Naive thymus-derived CD8-positive, alpha-beta T cell (primary cell): ENCODE results near the gene CEND1. TPM values are rescaled to one million over a fixed set of nuclear protein-coding genes. Genes with fewer than 3 reads are reported as not detected.
"Not testable (repeated sequence)": the region's sequence is repeated elsewhere in the genome, so short reads cannot be mapped to it uniquely, and the experiment has no call there.

ENCODE experiments used
- ATAC-seq, 2 donors: fragments of 150-1000 bp; cut with Tn5 transposase in 1 of 2; sonication (Bioruptor Pico), chemical (Tn5 transposase) in 1 of 2; 1 replicate in 1 of 2; 2 replicates in 1 of 2; pipeline ENCODE4 v1.10.0; 2021; ENCODE audit warnings: mild to moderate bottlenecking in 2 of 2, moderate library complexity in 2 of 2
- POLR2A ChIA-PET: fragments of 350-600 bp; sonication (Branson Sonifier 250); formaldehyde crosslinking; loops from one replicate; lab custom pipeline; 2021; ENCODE audit warnings: antibody characterized with exemption; lab: Charles Lee
- DNase-seq, 10 donors: peaks; one replicate each; pipeline versions ENCODE4 v3.0.0 to v3.0.0-alpha.2; 2020 to 2022
- H3K27ac Mint-ChIP-seq, 10 donors: one replicate each; pipeline ENCODE4 v1.8.0; 2020 to 2022; ENCODE audit warnings: mild to moderate bottlenecking in 10 of 10, mixed read lengths in 10 of 10, moderate library complexity in 4 of 10, inconsistent platforms in 1 of 10
- H3K27me3 Mint-ChIP-seq, 5 donors: one replicate each; pipeline ENCODE4 v1.8.0; 2021 to 2022; ENCODE audit warnings: mixed read lengths in 5 of 5
- H3K36me3 Mint-ChIP-seq, 3 donors: one replicate each; pipeline ENCODE4 v1.8.0; 2020 to 2022; ENCODE audit warnings: mixed read lengths in 3 of 3, mild to moderate bottlenecking in 2 of 3, inconsistent platforms in 1 of 3
- H3K4me1 Mint-ChIP-seq, 4 donors: one replicate each; pipeline ENCODE4 v1.8.0; 2021 to 2022; ENCODE audit warnings: mixed read lengths in 4 of 4
- H3K4me3 Mint-ChIP-seq, 10 donors: one replicate each; pipeline ENCODE4 v1.8.0; 2020 to 2022; ENCODE audit warnings: mild to moderate bottlenecking in 10 of 10, mixed read lengths in 10 of 10, moderate library complexity in 6 of 10, inconsistent platforms in 1 of 10
- H3K9me3 Mint-ChIP-seq, 9 donors: one replicate each; pipeline ENCODE4 v1.8.0; 2020 to 2022; ENCODE audit warnings: mixed read lengths in 9 of 9, mild to moderate bottlenecking in 3 of 9, inconsistent platforms in 1 of 9, moderate library complexity in 1 of 9
- polyA plus RNA-seq, 3 donors: library from polyadenylated mRNA; unstranded; fragments of 300-500 nt; fragmentation: Illumina TruSeq; gene quantifications; one replicate each; pipeline ENCODE4 v1.2.3, GENCODE V29; 2021
- total RNA-seq, 8 experiments: library from RNA in 2 of 8; stranded (reverse) in 2 of 8; gene quantifications; one replicate each; pipeline ENCODE4 v1.2.3 and lab custom pipeline; 2021 to 2026

CEND1 gene
- total and polyA plus RNA-seq, 5 experiments from 2014 or later = not detected

DNA sequence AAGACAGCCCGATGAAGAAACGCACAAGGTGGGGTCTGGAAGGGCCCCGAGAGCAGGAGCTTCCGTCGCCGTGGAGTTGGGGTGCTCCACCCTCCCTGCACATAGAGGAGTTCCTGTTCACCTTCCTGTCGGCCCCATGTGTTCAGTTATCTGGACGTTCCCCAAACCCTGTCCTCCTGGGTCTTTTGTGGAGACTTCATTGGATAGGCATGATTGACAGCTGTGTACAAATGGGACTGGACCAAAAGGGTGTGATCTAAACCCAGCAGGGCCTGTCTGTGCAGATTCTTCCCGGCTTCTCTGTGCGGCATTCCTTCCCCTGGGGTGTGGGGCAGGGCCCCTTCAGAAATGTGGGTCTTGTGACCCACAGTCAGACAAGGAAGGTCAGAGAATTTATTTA is 52.0 kb downstream of the CEND1 start:
- ATAC-seq = peak; percentile 78 to 84
- not testable (repeated sequence) for H3K9me3 Mint-ChIP-seq, DNase-seq, H3K36me3 Mint-ChIP-seq, H3K27me3 Mint-ChIP-seq
- H3K4me1 Mint-ChIP-seq = peaks cover 8 to 15% (median 13%) of the 10 kb centered on the region in 4 donors
- POLR2A ChIA-PET = interaction anchor here (0.6 to 1.5 kb wide), 6 partner anchors 11 to 68 kb away, joined by 3 to 6 read pairs (median 3); no protein-coding TSS in a partner anchor
- peak overlapping the region in 9 of 10 donors; percentile 16 to 88 (median 78) for H3K27ac Mint-ChIP-seq
- peak overlapping the region; percentile 65 to 84 (median 77) for H3K4me3 Mint-ChIP-seq

DNA sequence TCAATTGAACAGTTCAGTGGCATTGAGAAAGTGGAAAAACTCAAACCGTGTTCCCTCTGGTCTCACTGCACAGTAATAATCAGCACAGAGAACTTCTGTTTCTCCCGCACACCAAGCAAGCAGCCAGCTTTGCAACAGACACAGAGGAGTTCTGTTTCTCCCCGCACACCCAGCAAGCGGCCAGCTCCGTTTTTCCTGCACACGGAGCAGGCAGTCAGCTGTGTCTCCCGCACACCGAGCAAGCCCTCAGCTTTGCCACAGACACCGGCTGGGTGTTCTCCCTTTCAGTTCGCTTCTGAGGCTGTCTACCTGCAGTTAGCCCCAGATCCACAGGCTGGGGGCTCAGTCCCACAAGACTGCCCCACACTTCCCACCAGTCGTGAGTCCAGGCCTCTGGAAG is 52.5 kb downstream of the CEND1 start:
- peaks cover 8 to 15% (median 13%) of the 10 kb centered on the region in 4 donors for H3K4me1 Mint-ChIP-seq
- ATAC-seq = peak; percentile 59 to 65
- POLR2A ChIA-PET = interaction anchor here (0.6 to 1.5 kb wide), 5 partner anchors 11 to 69 kb away, joined by 3 to 6 read pairs (median 3); no protein-coding TSS in a partner anchor
- H3K4me3 Mint-ChIP-seq = peak overlapping the region; percentile 65 to 84 (median 77)
- H3K36me3 Mint-ChIP-seq = no peaks in the 10 kb centered on the region
- no peak for DNase-seq
- H3K27ac Mint-ChIP-seq = peak overlapping the region in 8 of 10 donors; percentile 38 to 88 (median 80)
- H3K27me3 Mint-ChIP-seq = peaks cover 0 to 5% (median 0%) of the 10 kb centered on the region in 5 donors
- no peaks in the 10 kb centered on the region for H3K9me3 Mint-ChIP-seq

Other genes with a start within 250 kb of the CEND1 start
- 1 to 10 TPM; 6.5 to 7.2 TPM for gene LMNTD2, start 229.4 kb downstream of the CEND1 start, total RNA-seq
- gene LMNTD2, start 229.4 kb downstream of the CEND1 start, polyA plus RNA-seq = 1 to 10 TPM in 1 of 3 donors, under 1 TPM in 2; 0.96 to 1.9 (median 0.99) TPM
- gene RASSF7, start 229.1 kb downstream of the CEND1 start, total RNA-seq = 10 to 100 TPM; 33.7 to 37.6 TPM
- gene RASSF7, start 229.1 kb downstream of the CEND1 start, polyA plus RNA-seq = 10 to 100 TPM; 22.5 to 32.3 (median 24.2) TPM
- 10 to 100 TPM; 48.9 to 54.7 TPM for gene PHRF1, start 213.6 kb downstream of the CEND1 start, total RNA-seq
- gene PHRF1, start 213.6 kb downstream of the CEND1 start, polyA plus RNA-seq = 10 to 100 TPM in 1 of 3 donors, 1 to 10 TPM in 2; 3.5 to 19.8 (median 6.7) TPM
- gene IRF7, start 174.1 kb downstream of the CEND1 start, total RNA-seq = 10 to 100 TPM; 55.0 to 55.2 TPM
- gene IRF7, start 174.1 kb downstream of the CEND1 start, polyA plus RNA-seq = 10 to 100 TPM; 19.8 to 38.6 (median 25.3) TPM
- gene CDHR5, start 165.1 kb downstream of the CEND1 start, total RNA-seq = not detected
- not detected for gene CDHR5, start 165.1 kb downstream of the CEND1 start, polyA plus RNA-seq
- not detected for gene SCT, start 162.9 kb downstream of the CEND1 start, total RNA-seq
- gene SCT, start 162.9 kb downstream of the CEND1 start, polyA plus RNA-seq = not detected
- 1 to 10 TPM; 1.2 to 1.4 TPM for gene DRD4, start 152.8 kb downstream of the CEND1 start, total RNA-seq
- not detected for gene DRD4, start 152.8 kb downstream of the CEND1 start, polyA plus RNA-seq
- gene DEAF1, start 94.9 kb downstream of the CEND1 start, total RNA-seq = 10 to 100 TPM; 46.5 to 51.0 TPM
- 10 to 100 TPM; 27.0 to 58.2 (median 27.9) TPM for gene DEAF1, start 94.9 kb downstream of the CEND1 start, polyA plus RNA-seq
- gene TMEM80, start 94.3 kb downstream of the CEND1 start, total RNA-seq = 10 to 100 TPM; 46.0 to 49.2 TPM
- 10 to 100 TPM; 22.2 to 44.6 (median 32.4) TPM for gene TMEM80, start 94.3 kb downstream of the CEND1 start, polyA plus RNA-seq
- gene EPS8L2, start 83.9 kb downstream of the CEND1 start, total RNA-seq = 1 to 10 TPM; 8.2 to 9.7 TPM
- gene EPS8L2, start 83.9 kb downstream of the CEND1 start, polyA plus RNA-seq = 10 to 100 TPM in 2 of 3 donors, 1 to 10 TPM in 1; 9.6 to 20.4 (median 14.8) TPM
- gene TALDO1, start 42.6 kb downstream of the CEND1 start, total RNA-seq = 100 to 1,000 TPM; 120 to 124 TPM
- 100 to 1,000 TPM; 160 to 173 (median 166) TPM for gene TALDO1, start 42.6 kb downstream of the CEND1 start, polyA plus RNA-seq
- 10 to 100 TPM; 57.0 to 65.6 TPM for gene GATD1, start 12.6 kb downstream of the CEND1 start, total RNA-seq
- gene GATD1, start 12.6 kb downstream of the CEND1 start, polyA plus RNA-seq = 10 to 100 TPM in 2 of 3 donors, 1 to 10 TPM in 1; 7.2 to 20.7 (median 12.8) TPM
- gene SLC25A22, start 8.2 kb upstream of the CEND1 start, total RNA-seq = 10 to 100 TPM; 18.1 to 19.2 TPM
- gene SLC25A22, start 8.2 kb upstream of the CEND1 start, polyA plus RNA-seq = 10 to 100 TPM in 1 of 3 donors, 1 to 10 TPM in 2; 6.4 to 16.4 (median 6.5) TPM
- 10 to 100 TPM; 37.7 to 40.7 TPM for gene PIDD1, start 15.1 kb upstream of the CEND1 start, total RNA-seq
- gene PIDD1, start 15.1 kb upstream of the CEND1 start, polyA plus RNA-seq = 1 to 10 TPM; 2.5 to 6.6 (median 4.1) TPM
- 1,000 to 10,000 TPM; 5,498 to 5,522 TPM for gene RPLP2, start 19.9 kb upstream of the CEND1 start, total RNA-seq
- 1,000 to 10,000 TPM; 4,080 to 5,338 (median 4,376) TPM for gene RPLP2, start 19.9 kb upstream of the CEND1 start, polyA plus RNA-seq
- gene PNPLA2, start 28.8 kb upstream of the CEND1 start, total RNA-seq = 100 to 1,000 TPM; 248 to 251 TPM
- gene PNPLA2, start 28.8 kb upstream of the CEND1 start, polyA plus RNA-seq = 10 to 100 TPM; 20.5 to 42.7 (median 31.5) TPM
- gene CRACR2B, start 37.8 kb upstream of the CEND1 start, total RNA-seq = under 1 TPM; 0.60 to 0.85 TPM
- under 1 TPM in 1 of 3 donors, not detected in 2; 0.18 TPM for gene CRACR2B, start 37.8 kb upstream of the CEND1 start, polyA plus RNA-seq
- gene CD151, start 42.9 kb upstream of the CEND1 start, total RNA-seq = 10 to 100 TPM; 20.8 to 24.3 TPM
- 10 to 100 TPM in 2 of 3 donors, 1 to 10 TPM in 1; 9.4 to 11.2 (median 10.2) TPM for gene CD151, start 42.9 kb upstream of the CEND1 start, polyA plus RNA-seq
- gene POLR2L, start 52.4 kb upstream of the CEND1 start, total RNA-seq = 10 to 100 TPM; 50.3 to 50.6 TPM
- gene POLR2L, start 52.4 kb upstream of the CEND1 start, polyA plus RNA-seq = 100 to 1,000 TPM in 1 of 3 donors, 10 to 100 TPM in 2; 96.5 to 102 (median 99.7) TPM
- 1 to 10 TPM; 6.0 to 8.9 TPM for gene TSPAN4, start 52.8 kb upstream of the CEND1 start, total RNA-seq
- 10 to 100 TPM in 1 of 3 donors, 1 to 10 TPM in 2; 7.2 to 12.8 (median 8.3) TPM for gene TSPAN4, start 52.8 kb upstream of the CEND1 start, polyA plus RNA-seq
- 10 to 100 TPM; 54.6 to 55.8 TPM for gene CHID1, start 120.7 kb upstream of the CEND1 start, total RNA-seq
- gene CHID1, start 120.7 kb upstream of the CEND1 start, polyA plus RNA-seq = 10 to 100 TPM; 50.2 to 61.5 (median 54.7) TPM
- 10 to 100 TPM; 77.8 to 80.8 TPM for gene AP2A2, start 135.8 kb upstream of the CEND1 start, total RNA-seq
- gene AP2A2, start 135.8 kb upstream of the CEND1 start, polyA plus RNA-seq = 10 to 100 TPM in 2 of 3 donors, 1 to 10 TPM in 1; 8.2 to 13.9 (median 11.6) TPM
- not detected for gene MUC6, start 246.6 kb upstream of the CEND1 start, total RNA-seq
- gene MUC6, start 246.6 kb upstream of the CEND1 start, polyA plus RNA-seq = not detected